HCT116 (cell line): ENCODE results near the gene FGF1. TPM values are rescaled to one million over a fixed set of nuclear protein-coding genes. Genes with fewer than 3 reads are reported as not detected.

Source experiments
- ATAC-seq: fragments of 200-7000 bp; cut with Tn5 transposase; 2 replicates; pipeline ENCODE4 v1.9.1; 2020; ENCODE audit warnings: mild to moderate bottlenecking, moderate library complexity
- BruUV-seq: library from RNA; stranded (reverse); fragments of 400-500 nt; replicated peaks from 2 replicates; lab custom pipeline; 2021; lab: Mats Ljungman, UMichigan
- CTCF ChIA-PET: fragments of 300-600 bp; sonication (Branson Sonifier 250); formaldehyde crosslinking; loops from one replicate; lab custom pipeline; 2021; ENCODE audit warnings: antibody characterized with exemption; lab: Charles Lee
- POLR2A ChIA-PET: fragments of 300-600, 350-600 bp; sonication (Branson Sonifier 250); formaldehyde crosslinking; loops from one replicate; lab custom pipeline; 2021; ENCODE audit warnings: antibody characterized with exemption; lab: Charles Lee
- RAD21 ChIA-PET, 2 experiments: fragments of 300-600 bp; sonication (Branson Sonifier 250); formaldehyde crosslinking; loops; one replicate each; lab custom pipeline; 2023; ENCODE audit warnings: low total read pairs in 2 of 2; ENCODE audit not compliant: uncharacterized antibody in 2 of 2, unreplicated experiment in 2 of 2, low non-redundant PET in 1 of 2; lab: Charles Lee
- DNase-seq: peaks from one replicate; pipeline ENCODE4 v3.0.0-alpha.2; 2010; ENCODE audit warnings: low read depth, low spot score
- H2AFZ ChIP-seq: fragments of 200-600 bp; shearing (Covaris generic), sonication (generic); 2 replicates; pipeline ENCODE4 v1.6.1; 2017; ENCODE audit warnings: low read depth, mixed run types, mixed read lengths, antibody characterized with exemption, low read length; ENCODE audit not compliant: poor library complexity, severe bottlenecking
- H3K27ac ChIP-seq: 2 replicates; pipeline ENCODE4 v1.5.1; 2012; ENCODE audit warnings: low read depth, low read length
- H3K27me3 ChIP-seq: fragments of 200-600 bp; sonication (generic); 2 replicates; pipeline ENCODE4 v1.6.1; 2016; ENCODE audit warnings: mixed run types, low read length, mixed read lengths; ENCODE audit not compliant: insufficient read depth
- H3K36me3 ChIP-seq, 2 experiments: fragments of 200-500 bp in 1 of 2; fragments of 200-600 bp in 1 of 2; sonication (Bioruptor generic) in 1 of 2; sonication (generic) in 1 of 2; 2 replicates each; pipeline versions ENCODE4 v1.5.1 to v1.6.1; 2014 to 2016; ENCODE audit warnings: low read length in 2 of 2, inconsistent platforms in 1 of 2, mixed read lengths in 1 of 2, mixed run types in 1 of 2; ENCODE audit not compliant: insufficient read depth in 2 of 2, control insufficient read depth in 1 of 2
- H3K4me1 ChIP-seq, 2 experiments: fragments of 200-600 bp in 1 of 2; sonication (generic) in 1 of 2; 2 replicates each; pipeline versions ENCODE4 v1.5.1 to v1.6.1; 2012 to 2017; ENCODE audit warnings: low read length in 2 of 2, inconsistent platforms in 1 of 2, mild to moderate bottlenecking in 1 of 2, mixed read lengths in 1 of 2, mixed run types in 1 of 2, moderate library complexity in 1 of 2; ENCODE audit not compliant: insufficient read depth in 2 of 2, control insufficient read depth in 1 of 2
- H3K4me2 ChIP-seq: fragments of 200-600 bp; sonication (generic); 2 replicates; pipeline ENCODE4 v1.6.1; 2017; ENCODE audit warnings: mixed run types, low read length, mixed read lengths
- H3K4me3 ChIP-seq, 2 experiments: fragments of 200-600 bp in 1 of 2; sonication (generic) in 1 of 2; replicated peaks in 1 of 2; 2 replicates each; pipeline ENCODE4 v1.5.1; 2011 to 2016; ENCODE audit warnings: low read length in 2 of 2, control low read depth in 1 of 2, low read depth in 1 of 2, mild to moderate bottlenecking in 1 of 2, mixed read lengths in 1 of 2, mixed run types in 1 of 2
- H3K79me2 ChIP-seq: fragments of 200-600 bp; sonication (generic); 2 replicates; pipeline ENCODE4 v1.6.1; 2017; ENCODE audit warnings: mild to moderate bottlenecking, mixed run types, low read length, moderate library complexity, mixed read lengths; ENCODE audit not compliant: insufficient read depth
- H3K9ac ChIP-seq: fragments of 200-600 bp; sonication (generic); 2 replicates; pipeline ENCODE4 v1.6.1; 2016; ENCODE audit warnings: low read length, mixed read lengths
- H3K9me2 ChIP-seq: fragments of 200-600 bp; sonication (generic), shearing (Covaris generic); 2 replicates; pipeline ENCODE4 v1.6.1; 2017; ENCODE audit warnings: mixed run types, mild to moderate bottlenecking, moderate library complexity; ENCODE audit not compliant: insufficient read depth
- H3K9me3 ChIP-seq, 2 experiments: fragments of 200-500 bp in 1 of 2; fragments of 200-600 bp in 1 of 2; sonication (Bioruptor generic) in 1 of 2; sonication (generic) in 1 of 2; 2 replicates each; pipeline ENCODE4 v1.6.1; 2014 to 2017; ENCODE audit warnings: low read length in 2 of 2, mixed read lengths in 2 of 2, inconsistent platforms in 1 of 2, low read depth in 1 of 2, mild to moderate bottlenecking in 1 of 2, mixed run types in 1 of 2, moderate library complexity in 1 of 2; ENCODE audit not compliant: control insufficient read depth in 1 of 2, insufficient read depth in 1 of 2
- H4K20me1 ChIP-seq: fragments of 200-600 bp; sonication (generic), shearing (Covaris generic); 2 replicates; pipeline ENCODE4 v1.6.1; 2017; ENCODE audit warnings: mixed run types, mild to moderate bottlenecking, moderate library complexity; ENCODE audit not compliant: insufficient read depth
- CEBPB ChIP-seq: IDR thresholded peaks from 2 replicates; pipeline ENCODE4 v1.6.1; 2012; ENCODE audit warnings: low read depth
- CTCF ChIP-seq, 3 experiments: fragments of 200-600 bp in 1 of 3; sonication (generic) in 1 of 3; IDR thresholded peaks in 2 of 3; conservative IDR thresholded peaks in 1 of 3; 2 replicates each; pipeline ENCODE4 v1.5.1; 2012 to 2017; ENCODE audit warnings: low read depth in 2 of 3, low read length in 2 of 3, antibody characterized with exemption in 1 of 3, borderline replicate concordance in 1 of 3, control low read depth in 1 of 3, mild to moderate bottlenecking in 1 of 3, mixed read lengths in 1 of 3, mixed run types in 1 of 3, moderate library complexity in 1 of 3; ENCODE audit not compliant: insufficient read depth in 1 of 3
- EGR1 ChIP-seq: IDR thresholded peaks from 2 replicates; pipeline ENCODE4 v1.6.1; 2012; ENCODE audit warnings: low read depth
- EZH2phosphoT487 ChIP-seq: fragments of 200-600 bp; IDR thresholded peaks from 2 replicates; pipeline ENCODE4 v1.6.1; 2018; ENCODE audit warnings: antibody characterized with exemption, borderline replicate concordance
- FOSL1 ChIP-seq: IDR thresholded peaks from 2 replicates; pipeline ENCODE4 v1.6.1; 2012; ENCODE audit warnings: low read depth
- JUND ChIP-seq: IDR thresholded peaks from 2 replicates; pipeline ENCODE4 v1.6.1; 2012
- POLR2A ChIP-seq: IDR thresholded peaks from 2 replicates; pipeline ENCODE4 v1.7.0; 2011; ENCODE audit warnings: borderline replicate concordance; ENCODE audit not compliant: insufficient read depth, insufficient read length; ENCODE audit errors: extremely low read depth
- RAD21 ChIP-seq: IDR thresholded peaks from 2 replicates; pipeline ENCODE4 v1.6.1; 2012; ENCODE audit warnings: low read depth, mild to moderate bottlenecking
- REST ChIP-seq: IDR thresholded peaks from 2 replicates; pipeline ENCODE4 v1.6.1; 2012; ENCODE audit warnings: low read depth
- SP1 ChIP-seq: IDR thresholded peaks from 2 replicates; pipeline ENCODE4 v1.6.1; 2012; ENCODE audit warnings: low read depth
- TCF7L2 ChIP-seq: IDR thresholded peaks from 2 replicates; pipeline ENCODE4 v1.7.0; 2011; ENCODE audit warnings: borderline replicate concordance, inconsistent platforms; ENCODE audit not compliant: insufficient read depth, insufficient read length; ENCODE audit errors: extremely low read depth
- ZBTB33 ChIP-seq: IDR thresholded peaks from 2 replicates; pipeline ENCODE4 v1.6.1; 2011; ENCODE audit warnings: mild to moderate bottlenecking, low read length, moderate library complexity; ENCODE audit not compliant: insufficient replicate concordance; ENCODE audit errors: extremely low read depth
- ZNF274 ChIP-seq: fragments of 200-500 bp; sonication (Bioruptor generic); IDR thresholded peaks from 2 replicates; pipeline ENCODE4 v1.6.1; 2014; ENCODE audit warnings: mild to moderate bottlenecking, low read depth, low read length, inconsistent platforms
- intact Hi-C: fragments of 100-400 bp; cut with micrococcal nuclease; formaldehyde crosslinking; loops from 2 replicates; pipeline ENCODE4 v1.10.0; 2022
- total RNA-seq: library from RNA; stranded (reverse); gene quantifications from one replicate; pipeline ENCODE4 v1.2.1, GENCODE V29; 2021; ENCODE audit not compliant: unreplicated experiment

FGF1 gene
- total RNA-seq, 1 experiment from 2014 or later, result not detected

- ChIA-PET RAD21 (no interaction called here), POLR2A (no interaction called here), CTCF (interaction anchor here (0.9 to 1.2 kb wide), 2 partner anchors 10 to 78 kb away, joined by 3 read pairs; no protein-coding TSS in a partner anchor)
- Histone ChIP-seq H3K4me3 (no peak overlapping the region), H3K27ac (no peak overlapping the region), H3K27me3 (no peaks in the 10 kb centered on the region), H3K36me3 (no peaks in the 10 kb centered on the region), H3K9me2 (no peaks in the 10 kb centered on the region), H3K9me3 (no peaks in the 10 kb centered on the region), H4K20me1 (no peaks in the 10 kb centered on the region), H3K4me1 (peaks cover 3% of the 10 kb centered on the region in 2 experiments; a peak in 1 of 4 replicates), H3K9ac (no peak overlapping the region), H2AFZ (no peak overlapping the region), H3K79me2 (no peaks in the 10 kb centered on the region), H3K4me2 (no peak overlapping the region)
- intact Hi-C loops, result no loop called here
- ATAC-seq, result no peak
- TF ChIP-seq SP1 (no peak), POLR2A (no peak), ZBTB33 (no peak), FOSL1 (no peak), CTCF (IDR thresholded peaks at IDR 0.05 in 2 of 3, conservative IDR thresholded peaks at IDR 0.05 in 1 of 3; ENCODE audit: borderline replicate concordance in 1 of 3, insufficient read depth in 1 of 3, low read depth in 2 of 3, low read length in 2 of 3) (no peak), REST (no peak), ZNF274 (no peak), RAD21 (no peak), EGR1 (no peak), JUND (no peak), CEBPB (no peak), EZH2phosphoT487 (no peak), TCF7L2 (no peak)
- DNase-seq, result no peak
- BruUV-seq, result no TSS peak
These were observed 3.2 kb upstream of the FGF1 start for GRCh38 chr5:142689081-142689480.
